GM19023 (cell line): ENCODE results near the gene SDCCAG8.

Experiments used
- ATAC-seq: cut with Tn5 transposase; IDR thresholded peaks from one replicate; pipeline ENCODE4 v1.9.1; 2021; ENCODE audit warnings: mild to moderate bottlenecking, moderate library complexity; ENCODE audit not compliant: unreplicated experiment

SDCCAG8 gene

DNA sequence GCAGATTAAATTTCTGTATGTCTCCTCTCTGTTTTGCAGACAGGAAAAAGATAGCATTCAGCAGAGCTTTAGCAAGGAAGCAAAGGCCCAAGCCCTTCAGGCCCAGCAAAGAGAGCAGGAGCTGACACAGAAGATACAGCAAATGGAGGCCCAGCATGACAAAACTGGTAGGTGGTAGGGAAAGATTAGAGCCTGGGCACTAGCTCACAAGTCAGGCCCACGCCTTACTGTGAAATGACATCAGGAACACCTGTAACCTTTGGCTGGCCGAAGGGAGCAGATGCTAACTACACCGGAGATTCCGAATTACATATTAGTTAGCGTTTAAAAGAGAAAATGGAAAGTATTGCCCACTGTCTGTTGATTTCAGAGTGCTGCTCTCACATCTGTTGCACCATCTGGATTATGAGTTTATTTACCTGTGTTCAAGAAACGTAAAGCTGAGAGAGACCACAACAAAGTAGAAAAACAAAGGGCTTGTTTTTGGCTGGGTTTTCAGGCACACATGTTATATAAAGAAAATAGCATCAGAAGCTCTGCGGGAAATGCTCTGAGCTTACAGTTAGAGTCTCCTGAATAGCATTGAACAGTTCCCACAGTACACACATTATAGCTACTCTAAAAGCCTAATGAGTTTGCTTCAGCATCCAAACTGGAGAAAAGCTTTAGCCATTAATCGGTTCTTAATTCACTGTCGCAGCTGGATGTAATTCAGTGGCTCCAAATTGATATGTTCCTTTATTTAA lies 160.0 kb downstream of the SDCCAG8 start:
- no peak for ATAC-seq

- ATAC-seq, result no peak
Measured at GRCh38 chr1:243416495-243416894, 160.7 kb downstream of the SDCCAG8 start.

DNA sequence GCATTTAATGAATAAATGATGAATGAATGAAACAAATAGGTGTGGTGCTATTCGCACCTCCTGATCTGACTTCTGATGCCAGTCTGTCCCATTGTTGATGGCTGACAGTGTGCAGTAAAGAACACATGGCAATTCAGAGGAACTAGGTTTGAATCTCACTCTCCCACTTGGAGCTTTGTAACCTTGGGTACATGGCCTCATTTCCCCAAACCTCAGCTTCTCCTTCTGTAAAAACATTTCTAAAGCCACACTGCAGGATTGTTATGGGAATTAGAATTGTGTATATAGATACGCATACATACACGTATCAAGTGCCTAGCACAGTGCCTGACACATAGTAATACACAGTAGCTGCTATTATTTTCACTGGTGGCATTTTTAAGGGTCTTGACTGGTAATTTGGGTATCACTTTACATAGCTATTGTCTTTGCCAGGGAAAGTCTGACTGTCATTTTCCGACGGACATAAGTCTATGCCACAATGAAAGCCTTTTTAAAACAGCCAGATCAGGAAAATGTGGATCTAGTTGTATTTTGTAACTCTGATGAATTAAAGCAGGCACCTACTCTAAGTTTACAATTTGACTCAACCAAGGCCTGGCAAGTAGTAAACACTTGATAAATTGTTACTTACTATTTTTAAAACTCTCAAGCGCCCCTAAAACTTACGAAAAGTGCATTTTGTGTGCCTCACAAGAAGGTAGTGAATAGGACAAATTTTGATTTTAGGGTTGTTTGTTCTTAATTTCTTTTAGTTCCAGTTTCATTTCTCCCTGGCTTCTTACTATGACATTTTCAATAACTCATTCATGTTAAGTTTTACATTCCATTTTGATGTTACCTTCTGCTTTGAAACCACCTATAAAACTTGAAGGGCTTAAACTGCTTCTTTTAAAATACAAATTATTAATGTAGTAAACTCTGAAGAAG lies 164.4 kb downstream of the SDCCAG8 start:
- no peak for ATAC-seq

- no peak for ATAC-seq
Measured at GRCh38 chr1:243420946-243421685, 165.3 kb downstream of the SDCCAG8 start.

DNA sequence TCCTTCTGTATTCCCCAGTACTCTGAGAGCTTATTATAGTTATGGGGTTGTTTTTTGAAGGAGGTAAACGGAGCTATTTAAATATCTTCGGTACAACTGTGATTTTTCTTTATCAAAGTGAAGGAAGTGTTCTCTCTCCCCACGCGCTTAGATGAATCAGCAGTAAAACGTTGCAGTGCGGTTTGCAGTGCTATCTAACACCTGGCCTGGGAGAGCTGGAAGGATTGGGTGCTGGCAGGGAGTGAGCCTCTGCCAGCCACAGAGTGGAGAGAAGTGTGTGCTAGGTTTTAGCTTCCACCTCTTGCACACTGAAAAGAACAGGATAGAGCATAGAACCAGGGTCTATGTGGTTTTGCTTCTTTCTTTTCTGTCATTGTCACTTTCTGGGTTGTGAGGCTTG lies 165.9 kb downstream of the SDCCAG8 start:
- peak; percentile 82 for ATAC-seq

DNA sequence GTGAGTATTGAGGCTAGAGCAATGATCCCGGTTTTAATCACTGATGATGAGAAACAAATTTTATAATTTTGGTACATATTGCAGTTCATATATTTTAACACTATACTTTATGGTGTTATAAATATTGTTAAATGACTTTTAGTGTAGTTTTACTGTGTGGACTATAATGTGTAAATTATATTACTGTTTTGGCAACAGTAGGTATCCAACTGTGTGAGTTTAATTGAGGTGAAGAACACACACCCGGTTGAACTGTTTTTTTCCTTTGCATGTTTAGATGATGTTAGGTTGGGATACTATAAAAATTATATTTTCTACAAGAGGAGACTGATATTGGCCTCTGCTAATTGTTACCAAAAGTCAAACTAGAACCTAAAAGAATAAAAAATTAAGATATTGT lies 166.5 kb downstream of the SDCCAG8 start:
- ATAC-seq, result no peak

- ATAC-seq, result no peak
Measured at GRCh38 chr1:243428084-243428483, 172.2 kb downstream of the SDCCAG8 start.

DNA sequence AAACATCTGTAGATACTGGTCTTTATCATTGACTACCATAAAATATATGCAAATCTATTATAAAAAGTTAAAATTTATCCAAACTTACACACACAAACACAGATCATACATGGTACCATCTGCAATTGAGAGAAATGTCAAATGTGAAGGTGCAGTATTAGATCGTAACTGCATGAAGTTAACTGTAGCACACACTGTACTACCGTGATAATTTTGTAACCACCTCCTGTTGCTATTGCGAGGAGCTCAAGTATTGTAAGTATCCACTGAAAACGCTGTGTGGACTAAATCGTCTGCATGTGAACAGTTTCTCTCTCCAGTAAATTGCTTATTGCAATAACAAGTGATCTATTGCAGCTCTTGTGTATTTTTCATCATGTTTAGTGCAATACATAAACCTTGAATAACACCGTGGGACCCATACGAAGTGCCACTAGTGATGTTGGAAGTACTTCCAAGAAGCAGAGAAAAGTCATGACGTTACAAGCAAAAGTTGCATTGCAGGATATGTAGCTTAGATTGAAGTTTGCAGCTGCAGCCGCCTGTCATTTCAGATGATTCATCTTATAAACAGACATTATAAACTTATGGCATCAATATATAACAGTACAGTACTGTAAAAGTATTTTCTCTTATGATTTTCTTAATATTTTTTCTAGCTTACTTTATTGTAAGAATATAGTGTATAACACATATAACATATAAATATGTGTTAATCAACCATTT lies 172.9 kb downstream of the SDCCAG8 start:
- no peak for ATAC-seq

- no peak for ATAC-seq
Measured at GRCh38 chr1:243431591-243431990, 175.8 kb downstream of the SDCCAG8 start.

DNA sequence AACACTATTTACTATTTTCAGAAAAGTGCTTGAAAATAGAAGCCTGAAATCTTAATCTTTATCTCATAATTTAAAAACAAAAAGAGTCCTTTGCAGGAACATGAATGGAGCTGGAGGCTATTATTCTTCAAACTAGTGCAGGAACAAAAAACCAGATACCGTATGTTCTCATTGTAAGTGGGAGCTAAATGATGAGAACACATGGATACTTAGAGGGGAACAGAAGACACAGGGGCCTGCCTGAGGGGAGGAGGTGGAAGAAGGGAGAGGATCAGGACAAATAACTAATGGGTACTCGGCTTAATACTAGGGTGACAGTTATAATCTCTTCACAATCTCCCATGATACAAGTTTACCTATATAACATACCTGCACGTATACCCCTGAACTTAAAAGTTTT lies 176.3 kb downstream of the SDCCAG8 start:
- no peak for ATAC-seq

GRCh38 chr1:243433737-243434370 lies 178.0 kb downstream of the SDCCAG8 start:
- no peak for ATAC-seq

DNA sequence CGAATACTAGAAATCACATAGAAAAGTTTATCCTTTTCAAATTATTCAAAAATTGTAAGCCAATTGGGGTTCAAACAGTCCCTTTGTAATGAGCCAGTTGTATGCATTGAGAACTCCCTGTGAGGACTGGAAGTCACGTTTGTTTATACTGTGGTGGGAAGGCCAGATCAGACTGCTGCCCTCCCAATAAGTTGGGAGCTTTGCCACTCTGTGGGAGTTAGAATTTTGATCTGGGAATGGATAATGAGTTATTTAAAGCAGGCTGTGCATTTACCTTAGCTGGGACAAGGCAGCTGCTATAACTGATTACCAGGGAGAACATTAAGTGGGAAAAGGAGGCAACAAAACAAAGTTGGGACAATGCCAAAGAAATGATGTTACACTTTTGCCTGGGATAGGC lies 178.8 kb downstream of the SDCCAG8 start:
- ATAC-seq, result no peak

DNA sequence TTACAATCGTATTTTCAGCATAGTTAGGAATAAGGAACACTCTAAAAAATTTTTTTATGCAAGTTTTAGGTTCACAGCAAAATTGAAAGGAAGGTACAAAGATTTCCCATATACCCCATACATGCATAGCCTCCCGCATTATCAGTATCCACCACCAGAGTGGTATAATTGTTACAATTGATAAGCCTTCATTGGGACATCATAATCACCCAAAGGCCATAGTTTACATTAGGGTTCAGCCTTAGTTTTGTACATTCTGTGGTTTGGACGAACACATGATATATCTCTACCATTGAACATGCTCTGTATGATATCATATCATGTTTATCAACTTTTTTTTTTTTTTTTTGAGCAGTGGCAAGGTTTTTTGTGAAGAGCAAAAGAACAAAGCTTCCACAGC lies 180.0 kb downstream of the SDCCAG8 start:
- ATAC-seq, result no peak

DNA sequence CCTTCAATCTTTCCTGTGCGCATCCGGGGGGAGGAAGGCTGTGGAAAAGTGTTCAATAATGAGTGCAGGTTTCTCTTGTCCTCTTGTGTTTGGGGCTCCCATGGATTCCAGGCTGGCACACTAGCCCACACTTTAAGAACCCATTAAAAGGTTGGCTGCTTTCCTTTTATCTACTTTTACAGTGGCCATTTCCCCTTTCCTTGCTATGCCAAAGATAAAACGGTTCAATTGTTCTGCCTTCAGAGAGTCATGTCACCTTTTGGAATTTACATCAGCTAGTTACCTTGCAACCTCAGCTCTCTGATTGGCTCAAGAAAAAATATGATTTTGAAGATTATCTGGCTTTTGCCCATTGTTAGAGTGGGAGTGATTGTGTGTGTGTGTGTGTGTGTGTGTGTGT lies 182.3 kb downstream of the SDCCAG8 start:
- no peak for ATAC-seq

GRCh38 chr1:243438815-243439214 lies 183.0 kb downstream of the SDCCAG8 start:
- no peak for ATAC-seq

DNA sequence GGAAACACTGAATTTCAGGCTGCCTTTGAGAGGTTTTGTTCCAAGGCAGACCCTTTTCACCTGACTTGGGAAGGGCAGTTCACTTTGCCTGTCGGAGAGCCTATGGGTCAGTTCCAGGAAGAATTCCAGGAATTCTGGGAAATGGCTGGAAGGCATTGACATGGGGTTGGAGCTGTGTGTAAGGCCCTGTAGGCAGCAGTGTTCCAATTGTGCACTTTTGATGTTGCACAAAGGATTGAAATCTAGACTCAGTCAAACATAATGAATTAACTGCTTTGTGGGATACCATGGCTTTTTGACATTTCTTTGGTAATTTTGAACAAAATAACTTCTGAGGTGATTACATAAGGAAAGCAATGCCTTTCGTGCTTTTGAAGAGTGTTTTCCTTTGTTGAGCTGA lies 184.6 kb downstream of the SDCCAG8 start:
- no peak for ATAC-seq

DNA sequence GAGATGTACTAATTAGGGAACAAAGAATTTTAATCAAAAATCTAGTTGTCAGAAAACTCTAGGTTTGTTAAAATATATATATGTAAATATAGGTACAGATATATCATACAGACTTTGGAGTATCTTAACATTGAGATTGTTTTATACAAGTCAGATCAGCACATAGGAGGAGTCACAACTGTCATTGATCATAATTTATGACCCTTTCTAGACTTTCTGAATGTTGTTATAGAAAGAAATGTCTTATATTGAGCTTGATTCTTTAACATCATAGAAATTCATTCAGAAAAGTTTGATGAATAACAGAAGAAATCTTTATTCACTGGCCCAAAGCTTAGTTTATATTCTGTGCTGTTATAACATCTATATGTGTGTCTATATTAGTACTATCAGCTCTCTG lies 185.8 kb downstream of the SDCCAG8 start:
- no peak for ATAC-seq

- no peak for ATAC-seq
Measured at GRCh38 chr1:243443557-243443956, 187.7 kb downstream of the SDCCAG8 start.

DNA sequence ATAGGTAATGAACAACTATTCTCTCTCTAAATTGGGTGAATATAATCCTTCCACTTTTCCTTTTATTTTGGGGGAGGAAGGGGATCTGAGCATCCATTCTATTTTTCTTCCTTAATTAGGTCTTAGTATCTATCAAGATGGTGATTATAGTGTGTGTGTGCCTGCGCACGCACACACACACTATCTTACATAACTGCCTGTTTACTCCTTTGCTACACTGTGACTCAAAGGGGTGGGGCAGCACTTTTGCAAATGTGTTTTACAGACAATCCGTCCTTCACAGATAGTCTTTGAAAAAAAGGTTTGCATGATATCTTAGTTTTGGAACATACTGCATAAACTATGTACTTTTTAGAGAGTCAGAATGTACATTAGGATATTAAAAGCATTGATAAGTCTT lies 191.5 kb downstream of the SDCCAG8 start:
- ATAC-seq, result no peak

DNA sequence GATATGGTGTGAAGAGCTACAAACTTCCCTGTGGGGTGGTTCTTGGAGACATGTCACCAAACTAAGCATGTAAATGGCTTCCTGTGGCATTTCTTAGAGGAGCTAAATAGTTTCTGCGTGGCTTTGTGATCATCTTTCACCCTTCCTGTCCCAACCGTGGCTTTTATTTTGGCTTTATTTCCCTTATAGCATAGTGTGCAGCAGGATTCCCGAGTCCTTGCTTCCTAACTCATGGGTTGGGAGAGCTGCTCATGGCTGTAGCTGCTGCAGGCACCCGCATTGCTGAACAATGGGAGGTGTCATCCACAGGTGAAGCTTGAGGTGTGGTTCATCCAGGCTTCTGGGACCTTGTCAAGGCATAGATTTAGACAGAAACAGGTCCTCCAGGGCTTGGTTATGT lies 192.0 kb downstream of the SDCCAG8 start:
- no peak for ATAC-seq
